ENCODE results near the gene ZNF727.
"Not testable (repeated sequence)": the region's sequence is repeated elsewhere in the genome, so short reads cannot be mapped to it uniquely, and the experiment has no call there.

ZNF727 gene

DNA sequence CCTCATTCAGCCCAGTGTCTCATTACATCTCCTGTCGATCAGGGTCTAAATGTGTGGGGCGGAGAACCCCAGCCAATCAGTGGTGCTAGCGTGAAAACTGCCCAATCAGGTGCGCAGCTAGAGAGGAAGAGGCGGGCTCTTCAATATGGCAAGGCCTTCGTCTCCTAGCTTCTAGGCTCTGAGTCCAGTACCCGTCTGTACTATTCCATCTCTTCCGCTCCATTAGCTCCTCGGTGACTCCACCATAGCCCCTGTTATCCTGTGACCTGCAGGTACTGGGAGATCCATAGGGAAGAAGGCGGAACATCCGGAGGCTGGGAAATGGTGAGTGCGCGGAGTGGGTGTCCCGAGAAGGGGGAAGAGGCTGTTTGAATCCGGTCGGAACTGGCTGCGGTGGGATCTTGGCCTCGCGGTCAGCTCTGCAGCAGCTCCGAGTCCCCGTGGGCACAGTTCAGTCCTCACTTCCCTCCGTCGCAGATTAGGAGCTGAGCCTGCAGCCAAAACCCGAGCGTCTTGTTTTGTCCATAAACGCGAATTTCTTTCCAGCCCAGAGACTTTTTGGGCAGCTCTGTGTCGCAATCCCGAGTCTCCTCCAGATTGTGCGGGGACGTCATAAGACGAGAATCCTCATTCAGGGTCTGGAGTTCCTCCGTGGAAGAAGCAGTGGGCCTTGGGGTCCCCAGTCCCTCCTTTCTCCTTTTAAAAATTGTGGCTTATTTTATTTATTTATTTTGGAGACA, at the start of gene ZNF727:
TSS of gene ZNF727 (plus strand) at position 134 of the 740 bp plus-strand sequence. CDS start at position 322, 188 bp downstream.
- DNase-seq (ENCODE audit: low read depth, low spot score): no peak

DNA sequence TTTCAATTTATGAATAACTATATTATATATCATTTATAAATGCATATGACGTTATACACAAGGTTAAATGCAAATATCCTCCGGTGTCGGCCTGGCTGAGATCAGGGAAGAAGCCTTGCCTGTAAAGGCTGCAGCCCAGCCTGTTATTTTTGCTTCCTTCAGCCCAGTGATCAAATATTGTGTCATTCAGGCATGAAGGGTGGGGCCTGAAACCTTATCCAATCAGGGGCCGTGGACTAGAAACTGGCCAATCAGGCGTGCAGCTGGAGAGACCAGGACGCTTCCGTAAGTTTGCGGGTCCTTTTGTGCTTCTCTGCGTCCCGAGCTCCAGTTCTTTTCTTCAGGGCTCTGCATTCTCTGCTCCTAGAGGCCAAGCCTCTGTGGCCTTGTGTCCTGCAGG, 46.7 kb upstream of the ZNF727 start, which contains the start of gene ZNF722:
TSS of gene ZNF722 (plus strand) at position 301 of the 400 bp plus-strand sequence. CDS start 113 bp downstream, outside the sequence.
- DNase-seq (ENCODE audit: low read depth, low spot score): no peak

DNA sequence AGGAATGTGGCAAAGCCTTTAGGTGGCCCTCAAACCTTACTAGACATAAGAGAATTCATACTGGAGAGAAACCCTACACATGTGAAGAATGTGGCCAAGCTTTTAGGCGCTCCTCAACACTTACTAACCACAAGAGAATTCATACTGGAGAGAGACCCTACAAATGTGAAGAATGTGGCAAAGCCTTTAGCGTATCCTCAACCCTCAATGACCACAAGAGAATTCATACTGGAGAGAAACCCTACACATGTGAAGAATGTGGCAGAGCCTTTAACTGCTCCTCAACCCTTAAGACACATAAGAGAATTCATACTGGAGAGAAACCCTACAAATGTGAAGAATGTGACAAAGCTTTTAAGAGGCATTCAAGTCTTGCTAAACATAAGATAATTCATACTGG, 29.7 kb upstream of the ZNF727 start:
- not testable (repeated sequence) for DNase-seq (ENCODE audit: low read depth, low spot score)

DNA sequence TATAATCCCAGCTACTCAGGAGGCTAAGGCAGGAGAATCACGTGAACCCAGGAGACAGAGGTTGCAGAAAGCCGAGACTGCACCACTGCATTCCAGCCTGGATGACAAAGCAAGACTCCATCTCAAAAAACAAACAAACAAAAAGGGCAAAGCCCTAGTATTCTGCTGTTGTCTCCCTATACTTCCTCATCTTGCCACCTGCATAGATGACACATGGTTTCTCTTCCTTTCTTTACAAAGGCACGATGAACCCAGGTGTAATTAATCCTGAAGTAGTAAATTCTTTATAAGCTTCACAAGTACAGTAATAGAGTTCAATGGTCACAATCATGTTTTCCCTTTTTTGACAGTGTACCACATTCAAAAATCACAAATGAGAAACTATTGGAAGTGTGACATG, 9.8 kb upstream of the ZNF727 start:
- no peak for DNase-seq (ENCODE audit: low read depth, low spot score)

DNA sequence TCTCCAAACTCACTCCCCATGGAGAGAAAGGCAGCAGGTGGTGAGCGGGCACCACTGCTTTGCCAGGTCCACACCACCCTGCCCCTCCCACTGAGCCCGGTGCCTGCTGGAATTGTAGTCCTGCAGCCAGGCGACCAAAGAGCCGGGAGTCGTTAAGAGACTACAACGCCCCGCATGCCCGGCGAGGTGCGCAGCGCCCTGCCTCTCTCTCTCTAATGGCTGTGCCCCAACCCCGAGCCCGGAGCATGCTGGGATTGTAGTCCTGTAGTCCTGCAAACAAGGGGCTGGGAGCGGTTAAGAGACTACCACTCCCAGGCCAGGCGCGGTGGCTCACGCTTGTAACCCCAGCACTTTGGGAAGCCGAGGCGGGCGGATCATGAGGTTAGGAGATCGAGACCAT, 8.1 kb upstream of the ZNF727 start:
- DNase-seq (ENCODE audit: low read depth, low spot score): no peak

DNA sequence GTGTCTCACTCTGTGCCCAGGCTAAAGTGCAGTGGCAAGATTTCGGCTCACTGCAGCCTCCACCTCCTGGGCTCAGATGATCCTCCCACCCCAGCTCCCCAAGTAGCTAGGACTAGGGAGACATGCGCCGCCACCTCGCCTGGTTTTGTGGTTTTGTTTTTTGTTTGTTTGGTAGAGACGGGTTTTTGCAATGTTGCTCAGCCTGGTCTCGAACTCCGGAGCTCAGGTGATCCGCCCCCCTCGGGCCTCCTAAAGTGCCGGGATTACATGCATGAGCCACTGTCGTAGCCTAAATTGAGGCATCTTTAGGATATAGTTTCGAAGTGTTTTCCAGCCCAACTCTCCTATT, 781 bp downstream of the ZNF727 start:
- no peak for DNase-seq (ENCODE audit: low read depth, low spot score)

DNA sequence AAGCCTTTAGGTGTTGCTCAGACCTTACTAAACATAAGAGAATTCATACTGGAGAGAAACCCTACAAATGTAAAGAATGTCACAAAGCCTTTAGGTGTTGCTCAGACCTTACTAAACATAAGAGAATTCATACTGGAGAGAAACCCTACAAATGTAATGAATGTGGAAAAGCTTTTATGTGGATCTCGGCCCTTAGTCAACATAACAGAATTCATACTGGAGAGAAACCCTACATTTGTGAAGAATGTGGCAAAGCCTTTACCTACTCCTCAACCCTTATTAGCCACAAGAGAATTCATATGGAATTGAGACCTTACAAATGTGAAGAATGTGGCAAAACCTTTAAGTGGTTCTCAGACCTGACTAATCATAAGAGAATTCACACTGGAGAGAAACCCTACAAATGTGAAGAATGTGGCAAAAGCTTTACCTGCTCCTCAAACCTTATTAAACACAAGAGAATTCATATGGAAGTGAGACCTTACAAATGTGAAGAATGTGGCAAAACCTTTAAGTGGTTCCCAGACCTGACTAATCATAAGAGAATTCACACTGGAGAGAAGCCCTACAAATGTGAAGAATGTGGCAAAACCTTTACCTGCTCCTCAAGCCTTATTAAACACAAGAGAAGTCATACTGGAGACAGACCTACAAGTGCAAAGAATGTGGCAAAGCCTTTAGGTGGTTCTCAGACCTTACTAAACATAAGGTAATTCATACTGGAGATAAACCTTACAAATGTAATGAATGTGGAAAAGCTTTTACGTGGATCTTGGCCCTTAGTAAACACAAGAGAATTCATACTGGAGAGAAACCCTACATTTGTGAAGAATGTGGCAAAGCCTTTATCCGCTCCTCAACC, 32.8 kb downstream of the ZNF727 start:
- DNase-seq (ENCODE audit: low read depth, low spot score): not testable (repeated sequence)

DNA sequence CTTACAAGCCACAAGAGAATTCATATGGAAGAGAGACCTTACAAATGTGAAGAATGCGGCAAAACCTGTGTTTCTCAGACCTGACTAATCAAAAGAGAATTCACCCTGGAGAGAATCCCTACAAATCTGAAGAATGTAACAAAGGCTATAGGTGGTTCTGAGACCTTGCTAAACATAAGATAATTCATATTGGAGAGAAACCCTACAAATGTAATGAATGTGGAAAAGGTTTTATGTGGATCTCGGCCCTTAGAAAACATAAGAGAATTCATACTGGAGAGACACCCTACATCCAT, 33.4 kb downstream of the ZNF727 start:
- no peak for DNase-seq (ENCODE audit: low read depth, low spot score)

DNA sequence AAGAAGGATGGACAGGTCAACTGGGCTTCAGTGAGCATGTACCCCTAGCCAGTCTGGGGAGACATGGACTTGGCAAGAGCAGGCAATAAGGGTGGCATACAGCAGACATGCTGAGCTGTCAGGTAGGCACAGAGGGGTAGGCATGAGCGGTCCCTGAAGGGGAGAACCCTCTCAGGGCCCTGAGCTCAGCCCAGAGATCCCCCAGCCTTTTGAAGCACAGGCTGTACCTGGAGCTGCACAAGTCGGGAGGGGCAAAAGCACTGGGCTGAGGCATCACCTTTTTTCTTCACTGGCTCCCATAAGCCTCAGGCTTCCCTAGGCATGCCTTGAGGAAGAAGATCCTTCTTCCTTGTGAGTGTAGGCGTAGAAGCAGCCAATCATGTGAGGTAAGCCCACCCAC, 42.3 kb downstream of the ZNF727 start:
- DNase-seq (ENCODE audit: low read depth, low spot score): no peak

DNA sequence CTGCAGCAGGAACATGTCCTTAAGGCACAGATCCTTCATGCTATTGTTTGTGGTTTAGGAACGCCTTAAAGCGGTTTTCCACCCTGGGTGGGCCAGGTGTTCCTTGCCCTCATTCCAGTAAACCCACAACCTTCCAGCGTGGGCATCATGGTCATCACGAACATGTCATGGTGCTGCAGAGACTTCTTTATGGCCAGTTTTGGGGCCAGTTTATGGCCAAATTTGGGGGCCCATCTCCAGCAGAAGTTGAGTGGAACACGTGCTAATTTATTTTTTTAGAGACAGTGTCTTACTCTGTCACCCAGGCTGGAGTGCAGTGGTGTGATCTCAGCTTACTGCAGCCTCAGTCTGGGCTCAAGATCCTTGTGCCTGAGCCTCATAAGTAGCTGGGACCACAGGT, 43.6 kb downstream of the ZNF727 start:
- DNase-seq (ENCODE audit: low read depth, low spot score): not testable (repeated sequence)

Data from astrocyte of the hippocampus (primary cell).